RWPE2 (cell line): Measurements from ENCODE around the gene C19orf38.

ENCODE experiments used
- ATAC-seq: fragments of 200-7000 bp; cut with Tn5 transposase; 3 replicates; pipeline ENCODE4 v1.9.1; 2021; ENCODE audit warnings: low read depth
- DNase-seq: peaks from one replicate; pipeline ENCODE4 v3.0.0-alpha.2; 2020; ENCODE audit warnings: low spot score
- H3K27ac ChIP-seq: fragments of 450-650 bp; 2 replicates; pipeline ENCODE4 v1.5.1; 2017; ENCODE audit warnings: mild to moderate bottlenecking; ENCODE audit not compliant: poor library complexity, severe bottlenecking
- H3K27me3 ChIP-seq: fragments of 250-450 bp; sonication (Bioruptor Pico); 2 replicates; pipeline ENCODE4 v1.5.1; 2021; ENCODE audit warnings: mild to moderate bottlenecking, moderate library complexity; ENCODE audit not compliant: insufficient read depth, poor library complexity, severe bottlenecking
- H3K36me3 ChIP-seq: fragments of 250-450 bp; sonication (Bioruptor Pico); 2 replicates; pipeline ENCODE4 v1.5.1; 2020; ENCODE audit warnings: low read depth, mild to moderate bottlenecking, moderate library complexity
- H3K4me1 ChIP-seq: fragments of 250-450 bp; sonication (Bioruptor Pico); 2 replicates; pipeline ENCODE4 v1.5.1; 2021; ENCODE audit warnings: mild to moderate bottlenecking, moderate library complexity; ENCODE audit not compliant: insufficient read depth, poor library complexity, severe bottlenecking
- H3K4me3 ChIP-seq: fragments of 250-450 bp; sonication (Bioruptor Pico); 2 replicates; pipeline ENCODE4 v1.5.1; 2021; ENCODE audit warnings: mild to moderate bottlenecking, moderate library complexity; ENCODE audit not compliant: severe bottlenecking
- H3K9me3 ChIP-seq: fragments of 250-450 bp; sonication (Bioruptor Pico); 2 replicates; pipeline ENCODE4 v1.5.1; 2021; ENCODE audit warnings: mild to moderate bottlenecking, moderate library complexity; ENCODE audit not compliant: severe bottlenecking
- TF ChIP-seq, protein P1 (sequence below): fragments of 450-650 bp; IDR thresholded peaks from one replicate; pipeline ENCODE4 v1.5.1; 2017; ENCODE audit warnings: mild to moderate bottlenecking, moderate library complexity; ENCODE audit not compliant: poor library complexity, severe bottlenecking

C19orf38 gene

DNA sequence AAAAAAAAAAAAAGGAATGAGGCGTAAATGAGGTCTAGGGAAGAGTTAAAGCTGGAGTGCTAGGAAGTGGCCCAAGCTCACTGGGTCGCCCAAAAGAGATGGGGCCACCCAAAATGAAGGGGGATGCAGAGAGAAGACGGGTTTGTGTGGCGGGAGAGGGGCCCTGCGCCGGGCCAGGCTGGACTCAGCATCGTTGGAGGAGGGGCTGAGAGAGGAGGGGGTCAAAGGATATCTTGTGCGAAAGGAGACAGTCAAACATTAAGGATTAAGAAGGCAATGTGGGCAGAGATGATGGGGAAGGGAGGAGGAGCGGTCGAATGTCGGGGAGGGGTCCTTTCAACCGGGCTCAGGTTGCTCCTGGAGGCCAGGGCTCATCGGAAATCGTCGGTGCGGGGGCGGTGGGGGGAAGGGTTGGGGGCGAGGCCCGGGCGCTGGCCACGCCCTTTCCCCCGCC, 22.3 kb downstream of the C19orf38 start:
- Histone ChIP-seq H3K36me3 (peaks cover 4% of the 10 kb centered on the region; the same call in 1 of the 2 replicates), H3K9me3 (no peaks in the 10 kb centered on the region), H3K27me3 (no peaks in the 10 kb centered on the region), H3K4me1 (peaks cover 6% of the 10 kb centered on the region), H3K27ac (peak overlapping the region; percentile 33), H3K4me3 (peak overlapping the region; percentile 28)
- DNase-seq (no peak), ATAC-seq (no peak)
- TF ChIP-seq, protein P1, sequence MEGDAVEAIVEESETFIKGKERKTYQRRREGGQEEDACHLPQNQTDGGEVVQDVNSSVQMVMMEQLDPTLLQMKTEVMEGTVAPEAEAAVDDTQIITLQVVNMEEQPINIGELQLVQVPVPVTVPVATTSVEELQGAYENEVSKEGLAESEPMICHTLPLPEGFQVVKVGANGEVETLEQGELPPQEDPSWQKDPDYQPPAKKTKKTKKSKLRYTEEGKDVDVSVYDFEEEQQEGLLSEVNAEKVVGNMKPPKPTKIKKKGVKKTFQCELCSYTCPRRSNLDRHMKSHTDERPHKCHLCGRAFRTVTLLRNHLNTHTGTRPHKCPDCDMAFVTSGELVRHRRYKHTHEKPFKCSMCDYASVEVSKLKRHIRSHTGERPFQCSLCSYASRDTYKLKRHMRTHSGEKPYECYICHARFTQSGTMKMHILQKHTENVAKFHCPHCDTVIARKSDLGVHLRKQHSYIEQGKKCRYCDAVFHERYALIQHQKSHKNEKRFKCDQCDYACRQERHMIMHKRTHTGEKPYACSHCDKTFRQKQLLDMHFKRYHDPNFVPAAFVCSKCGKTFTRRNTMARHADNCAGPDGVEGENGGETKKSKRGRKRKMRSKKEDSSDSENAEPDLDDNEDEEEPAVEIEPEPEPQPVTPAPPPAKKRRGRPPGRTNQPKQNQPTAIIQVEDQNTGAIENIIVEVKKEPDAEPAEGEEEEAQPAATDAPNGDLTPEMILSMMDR: no peak

- H3K4me3 ChIP-seq: peak within 1 kb of the TSS; percentile 100
- H3K36me3 ChIP-seq: peaks cover 4% of the 10 kb centered on the region; the same call in 1 of the 2 replicates
- peaks cover 6% of the 10 kb centered on the region for H3K4me1 ChIP-seq
- ATAC-seq (peak; percentile 83), DNase-seq (peak; percentile 96)
- H3K27ac ChIP-seq: peak within 1 kb of the TSS; percentile 74
- no peaks in the 10 kb centered on the region for H3K27me3 ChIP-seq
- TF ChIP-seq, protein P1: peak; percentile 85
- no peaks in the 10 kb centered on the region for H3K9me3 ChIP-seq
These were observed 22.9 kb downstream of the C19orf38 start, which contains the start of gene CARM1 for GRCh38 chr19:10870955-10871603. TSS of gene CARM1 (plus strand) at chr19:10871553. CDS start at chr19:10871703, 150 bp downstream.

GRCh38 chr19:10871711-10872545, 23.7 kb downstream of the C19orf38 start:
- peaks cover 6% of the 10 kb centered on the region for H3K4me1 ChIP-seq
- TF ChIP-seq, protein P1: no peak
- peak overlapping the region; percentile 74 for H3K27ac ChIP-seq
- H3K4me3 ChIP-seq: peak overlapping the region; percentile 100
- no peaks in the 10 kb centered on the region for H3K9me3 ChIP-seq
- peaks cover 4% of the 10 kb centered on the region; the same call in 1 of the 2 replicates for H3K36me3 ChIP-seq
- no peak for DNase-seq
- no peaks in the 10 kb centered on the region for H3K27me3 ChIP-seq
- ATAC-seq: no peak

GRCh38 chr19:10872546-10873107, 24.4 kb downstream of the C19orf38 start:
- no peak for ATAC-seq
- peak overlapping the region; percentile 100 for H3K4me3 ChIP-seq
- peak overlapping the region; percentile 74 for H3K27ac ChIP-seq

More at GRCh38 chr19:10872546-10873107, 24.4 kb downstream of the C19orf38 start:
- H3K9me3 ChIP-seq: no peaks in the 10 kb centered on the region
- no peak for DNase-seq
- peaks cover 4% of the 10 kb centered on the region; the same call in 1 of the 2 replicates for H3K36me3 ChIP-seq
- peaks cover 6% of the 10 kb centered on the region for H3K4me1 ChIP-seq
- H3K27me3 ChIP-seq: no peaks in the 10 kb centered on the region
- TF ChIP-seq, protein P1: no peak
